GM12873 (cell line): ENCODE results near the gene SMPX.

ENCODE experiments used
- CTCF ChIP-seq: IDR thresholded peaks from 2 replicates; pipeline ENCODE4 v1.5.1; 2012; ENCODE audit warnings: low read depth, mild to moderate bottlenecking, moderate library complexity, low read length, control low read depth; ENCODE audit not compliant: insufficient read depth; ENCODE audit errors: missing control alignments

The SMPX gene

GRCh38 chrX:21758488-21758887, 572 bp upstream of the SMPX start:
- TF ChIP-seq CTCF, result no peak

- TF ChIP-seq CTCF, result no peak
These were observed 959 bp downstream of the SMPX start for GRCh38 chrX:21756785-21757529.

- TF ChIP-seq CTCF, result no peak
These were observed 8.0 kb downstream of the SMPX start for GRCh38 chrX:21749924-21750323.

- no peak for TF ChIP-seq CTCF
These were observed 9.7 kb downstream of the SMPX start for GRCh38 chrX:21748235-21748634.

GRCh38 chrX:21747558-21747957, 10.4 kb downstream of the SMPX start:
- no peak for TF ChIP-seq CTCF

GRCh38 chrX:21745756-21746155, 12.2 kb downstream of the SMPX start:
- peak; percentile 72 for TF ChIP-seq CTCF

- TF ChIP-seq CTCF, result no peak
These were observed 13.2 kb downstream of the SMPX start for GRCh38 chrX:21744721-21745120.

GRCh38 chrX:21744060-21744459, 13.9 kb downstream of the SMPX start:
- TF ChIP-seq CTCF, result no peak
